Stimulated activated effector memory CD8-positive, alpha-beta T cell treated with anti-CD3 and anti-CD28 coated beads, Interleukin-12 subunit alpha, Interleukin-12 subunit beta, amount 100 ng/mL, for 72 hours (primary cell): ENCODE results near the gene PSORS1C1.
"Not testable (repeated sequence)": the region's sequence is repeated elsewhere in the genome, so short reads cannot be mapped to it uniquely, and the experiment has no call there.

Experiments used
- ATAC-seq: fragments of 150-1000 bp; cut with Tn5 transposase; 2 replicates; pipeline ENCODE4 v1.10.0; 2021
- DNase-seq, 2 donors: peaks; one replicate each; pipeline ENCODE4 v3.0.0; 2021 to 2022; ENCODE audit warnings: low spot score in 2 of 2
- H3K27ac Mint-ChIP-seq: one replicate; pipeline ENCODE4 v1.8.0; 2022; ENCODE audit warnings: mild to moderate bottlenecking, mixed read lengths
- H3K36me3 Mint-ChIP-seq: one replicate; pipeline ENCODE4 v1.8.0; 2022; ENCODE audit warnings: mild to moderate bottlenecking, mixed read lengths
- H3K4me1 Mint-ChIP-seq: one replicate; pipeline ENCODE4 v1.8.0; 2022; ENCODE audit warnings: mixed read lengths
- H3K4me3 Mint-ChIP-seq: one replicate; pipeline ENCODE4 v1.8.0; 2022; ENCODE audit warnings: mild to moderate bottlenecking, mixed read lengths
- H3K9me3 Mint-ChIP-seq: one replicate; pipeline ENCODE4 v1.8.0; 2022; ENCODE audit warnings: mixed read lengths

The PSORS1C1 gene, protein sequence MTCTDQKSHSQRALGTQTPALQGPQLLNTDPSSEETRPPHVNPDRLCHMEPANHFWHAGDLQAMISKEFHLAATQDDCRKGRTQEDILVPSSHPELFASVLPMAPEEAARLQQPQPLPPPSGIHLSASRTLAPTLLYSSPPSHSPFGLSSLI

DNA sequence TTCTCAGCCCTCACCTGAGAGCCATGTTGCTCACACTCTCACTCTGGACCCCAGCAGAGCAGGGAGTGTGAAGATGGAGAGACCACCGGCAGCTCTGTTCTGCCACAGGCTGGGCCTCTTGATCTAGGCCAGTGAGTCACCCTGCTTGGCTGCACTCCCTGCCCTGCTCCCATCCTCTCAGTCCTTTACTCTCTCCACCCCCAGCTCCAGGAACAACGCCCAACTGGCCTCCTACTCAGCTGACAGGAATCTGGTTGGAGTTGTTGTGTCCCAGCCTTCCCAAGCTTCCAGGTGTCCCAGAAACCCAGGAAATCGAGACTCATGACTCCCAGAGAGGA lies at the start of gene PSORS1C1:
PSORS1C1 (plus strand) TSS at position 260 of the 338 bp plus-strand sequence. CDS start 14,833 bp downstream, outside the sequence.
- Mint-ChIP-seq H3K27ac (peak within 1 kb of the TSS; percentile 26), H3K4me3 (no peak within 1 kb of the TSS), H3K9me3 (no peaks in the 10 kb centered on the region), H3K36me3 (no peaks in the 10 kb centered on the region), H3K4me1 (no peaks in the 10 kb centered on the region)
- ATAC-seq = no peak
- no peak for DNase-seq

DNA sequence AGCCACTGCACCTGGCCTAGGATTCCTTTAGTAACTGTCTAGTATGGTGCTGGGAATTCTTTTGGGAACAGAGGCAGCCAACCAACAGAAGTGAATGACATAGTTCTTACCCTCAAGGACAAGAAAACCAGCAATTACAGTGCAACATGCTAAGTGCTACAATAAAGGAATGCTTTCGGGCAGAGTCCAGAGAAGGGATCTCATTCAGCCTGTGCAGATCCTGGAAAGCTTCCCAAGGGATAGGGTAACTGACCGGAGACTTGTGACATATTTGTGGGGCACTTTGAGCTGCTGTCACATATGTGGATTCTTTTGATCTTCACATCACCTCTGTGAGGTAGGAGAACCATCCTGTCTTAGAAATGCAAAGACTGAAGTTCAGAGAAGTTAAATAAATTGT lies 49.0 kb upstream of the PSORS1C1 start:
- Mint-ChIP-seq H3K9me3 (no peaks in the 10 kb centered on the region), H3K4me3 (no peak overlapping the region), H3K27ac (no peak overlapping the region), H3K36me3 (no peaks in the 10 kb centered on the region), H3K4me1 (no peaks in the 10 kb centered on the region)
- ATAC-seq (no peak), DNase-seq (no peak)

DNA sequence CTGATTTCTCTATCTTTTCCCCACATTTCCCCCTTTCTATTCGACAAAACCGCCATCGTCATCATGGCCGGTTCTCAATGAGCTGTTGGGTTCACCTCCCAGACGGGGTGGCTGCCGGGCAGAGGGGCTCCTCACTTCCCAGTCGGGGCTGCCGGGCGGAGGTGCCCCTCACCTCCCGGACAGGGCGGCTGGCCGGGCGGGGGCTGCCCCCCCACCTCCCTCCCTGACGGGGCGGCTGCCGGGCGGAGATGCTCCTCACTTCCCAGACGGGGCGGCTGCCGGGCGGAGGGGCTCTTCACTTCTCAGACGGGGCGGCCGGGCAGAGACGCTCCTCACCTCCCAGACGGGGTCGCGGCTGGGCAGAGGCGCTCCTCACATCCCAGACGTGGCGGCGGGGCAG lies 47.6 kb upstream of the PSORS1C1 start:
- not testable (repeated sequence) for H3K4me3 Mint-ChIP-seq, H3K4me1 Mint-ChIP-seq, DNase-seq, H3K36me3 Mint-ChIP-seq, ATAC-seq, H3K27ac Mint-ChIP-seq, H3K9me3 Mint-ChIP-seq

DNA sequence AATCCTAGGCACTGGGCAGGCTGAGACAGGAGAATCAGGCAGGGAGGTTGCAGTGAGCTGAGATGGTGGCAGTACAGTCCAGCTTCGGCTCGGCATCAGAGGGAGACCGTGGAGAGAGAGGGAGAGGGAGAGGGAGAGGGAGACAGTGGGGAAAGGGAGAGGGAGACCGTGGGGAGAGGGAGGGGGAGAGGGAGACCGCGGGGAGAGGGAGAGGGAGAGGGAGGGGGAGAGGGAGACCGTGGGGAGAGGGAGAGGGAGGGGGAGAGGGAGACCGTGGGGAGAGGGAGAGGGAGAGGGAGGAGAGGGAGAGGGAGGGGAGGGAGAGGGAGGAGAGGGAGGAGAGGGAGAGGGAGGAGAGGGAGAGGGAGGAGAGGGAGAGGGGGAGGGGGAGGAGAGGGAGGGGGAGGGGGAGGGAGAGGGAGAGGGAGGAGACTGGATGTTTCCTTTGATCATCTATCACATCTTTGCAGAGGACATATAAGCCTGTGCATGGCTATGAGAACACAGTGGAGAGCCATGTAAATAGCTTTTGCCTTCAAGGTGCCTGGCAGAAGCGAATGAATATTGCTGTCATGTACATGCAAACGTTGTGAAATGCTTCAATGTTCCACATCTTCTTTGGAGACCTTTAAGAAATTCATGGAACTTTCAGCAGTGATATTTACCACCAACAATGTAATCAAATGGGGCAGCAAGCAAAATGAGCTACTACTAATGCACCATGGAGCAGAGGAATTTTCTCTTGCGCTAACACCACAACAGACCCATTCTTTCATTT lies 46.5 kb upstream of the PSORS1C1 start:
- ATAC-seq, H3K4me1 Mint-ChIP-seq, H3K4me3 Mint-ChIP-seq, H3K27ac Mint-ChIP-seq, H3K36me3 Mint-ChIP-seq, DNase-seq, H3K9me3 Mint-ChIP-seq: not testable (repeated sequence)

DNA sequence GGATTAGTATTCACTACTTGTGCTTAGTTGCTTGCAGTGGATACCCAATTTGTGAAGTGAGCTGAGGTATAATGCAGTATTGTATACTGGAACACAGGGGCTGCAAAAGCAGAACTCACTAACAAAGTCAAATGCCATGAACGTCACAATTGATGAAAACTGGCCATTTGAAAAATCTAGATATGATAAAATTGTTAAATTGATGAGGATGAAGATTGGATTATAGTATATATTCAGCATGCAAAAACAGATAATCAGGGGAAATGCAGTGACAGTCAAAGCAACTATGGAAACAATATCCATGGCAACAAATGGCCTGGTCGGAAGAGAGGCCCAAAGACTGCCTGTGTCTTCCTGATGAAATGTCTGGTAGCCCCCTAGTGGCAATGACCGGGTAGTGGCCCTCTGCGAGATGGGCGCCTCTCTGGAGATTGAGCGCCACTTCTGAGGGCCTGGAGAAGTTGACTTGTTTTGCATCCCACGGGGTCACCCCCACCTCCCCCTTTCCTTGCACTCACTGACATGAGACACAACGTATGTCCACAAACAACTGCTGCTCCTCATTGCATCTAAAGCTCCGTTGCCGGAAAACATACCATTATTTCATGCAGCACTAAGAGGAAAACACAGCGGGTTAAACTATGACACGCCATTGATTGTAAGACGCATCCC lies 45.8 kb upstream of the PSORS1C1 start:
- ATAC-seq (peak; percentile 93), DNase-seq (peak; percentile 63 to 87)
- Mint-ChIP-seq H3K4me3 (no peak overlapping the region), H3K36me3 (no peaks in the 10 kb centered on the region), H3K4me1 (no peaks in the 10 kb centered on the region), H3K9me3 (no peaks in the 10 kb centered on the region), H3K27ac (no peak overlapping the region)

DNA sequence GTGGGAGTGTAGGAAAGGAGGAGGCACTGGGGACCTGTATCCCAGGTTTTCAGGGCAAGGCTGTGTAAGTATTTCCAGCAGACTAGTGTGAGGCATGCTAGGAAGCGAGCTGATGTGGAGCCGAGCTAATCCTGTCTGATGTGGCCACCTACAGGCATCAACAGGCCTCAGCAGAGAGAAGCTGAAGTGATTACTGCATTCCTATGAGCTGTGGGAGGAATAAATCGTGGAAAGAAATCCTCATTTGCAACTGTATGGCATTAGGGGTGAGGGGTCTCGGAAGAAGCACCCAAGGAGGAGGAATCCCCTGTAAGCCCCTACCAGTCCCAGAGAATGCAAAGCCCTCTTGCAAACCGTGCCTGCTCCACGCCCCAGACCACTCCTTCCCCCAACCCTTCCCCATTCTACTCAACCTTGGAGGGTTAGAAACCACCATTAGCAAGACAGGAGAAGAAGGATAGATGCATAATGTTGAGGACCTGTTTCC lies 43.8 kb upstream of the PSORS1C1 start:
- H3K27ac Mint-ChIP-seq = no peak overlapping the region
- H3K9me3 Mint-ChIP-seq = no peaks in the 10 kb centered on the region
- ATAC-seq (no peak), DNase-seq (no peak)
- no peaks in the 10 kb centered on the region for H3K36me3 Mint-ChIP-seq
- no peak overlapping the region for H3K4me3 Mint-ChIP-seq
- no peaks in the 10 kb centered on the region for H3K4me1 Mint-ChIP-seq

DNA sequence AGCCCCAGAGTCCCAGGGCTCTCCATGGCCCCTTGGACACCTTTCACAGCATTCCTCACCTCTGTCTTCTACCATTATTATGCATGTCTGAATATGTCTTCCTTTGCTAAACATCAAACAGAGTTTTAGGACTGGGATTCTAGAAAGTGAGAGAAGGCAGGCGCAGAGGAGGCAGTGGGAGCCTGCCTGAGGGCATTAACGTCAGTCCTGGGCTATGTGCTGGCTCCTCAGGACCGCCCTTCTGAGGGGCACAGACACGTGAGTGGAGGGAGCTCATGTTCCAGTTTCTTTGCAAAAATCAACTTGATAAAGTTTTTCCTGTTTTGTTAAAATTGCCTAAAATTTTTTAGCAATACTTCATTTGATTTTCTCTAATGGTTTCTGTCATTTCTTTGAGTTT lies 40.2 kb upstream of the PSORS1C1 start:
- Mint-ChIP-seq H3K9me3 (no peaks in the 10 kb centered on the region), H3K4me1 (no peaks in the 10 kb centered on the region), H3K4me3 (no peak overlapping the region), H3K36me3 (no peaks in the 10 kb centered on the region), H3K27ac (peak overlapping the region; percentile 33)
- no peak for ATAC-seq
- no peak for DNase-seq

DNA sequence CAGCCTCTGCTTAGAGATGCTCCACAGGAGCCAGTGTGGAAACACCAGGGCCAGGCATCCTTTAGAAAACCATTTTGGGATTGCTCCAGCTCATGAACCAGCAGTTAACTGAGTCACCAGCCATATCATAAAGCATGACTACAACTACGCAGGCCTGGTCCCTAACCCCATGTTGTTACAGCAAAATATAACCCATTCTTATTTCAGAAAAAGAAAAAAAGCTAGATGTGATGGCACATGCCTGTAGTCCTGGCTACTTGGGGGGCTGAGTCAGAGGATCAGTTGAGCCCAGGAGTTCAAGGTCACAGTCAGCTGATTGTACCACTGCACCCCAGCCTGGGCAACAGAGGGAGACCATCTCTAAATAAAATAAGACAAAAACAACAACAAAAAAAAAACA lies 39.1 kb upstream of the PSORS1C1 start:
- Mint-ChIP-seq H3K4me3 (no peak overlapping the region), H3K9me3 (no peaks in the 10 kb centered on the region), H3K4me1 (peaks cover 7% of the 10 kb centered on the region), H3K27ac (no peak overlapping the region), H3K36me3 (no peaks in the 10 kb centered on the region)
- ATAC-seq (no peak), DNase-seq (no peak)

DNA sequence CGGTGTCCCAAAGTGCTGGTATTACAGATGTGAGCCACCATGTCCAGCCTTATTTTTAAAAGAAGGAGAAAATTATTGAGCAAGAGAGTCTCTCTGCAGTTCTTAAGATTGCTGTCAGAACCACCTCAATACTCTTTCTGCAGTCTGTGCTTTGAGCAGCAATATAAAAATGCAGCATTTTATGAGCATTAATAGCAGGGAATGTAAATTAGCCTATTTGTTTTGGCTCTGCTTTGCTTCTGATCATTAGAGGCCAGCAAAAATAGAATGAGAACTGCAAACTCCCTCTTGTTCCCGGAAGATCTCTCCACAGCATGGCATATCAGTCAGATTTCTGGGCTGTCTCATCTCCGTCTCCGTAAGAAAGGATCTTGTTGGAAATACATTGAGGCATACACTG lies 38.0 kb upstream of the PSORS1C1 start:
- Mint-ChIP-seq H3K4me3 (no peak overlapping the region), H3K27ac (no peak overlapping the region), H3K4me1 (peaks cover 7% of the 10 kb centered on the region), H3K9me3 (no peaks in the 10 kb centered on the region), H3K36me3 (no peaks in the 10 kb centered on the region)
- no peak for DNase-seq
- no peak for ATAC-seq

DNA sequence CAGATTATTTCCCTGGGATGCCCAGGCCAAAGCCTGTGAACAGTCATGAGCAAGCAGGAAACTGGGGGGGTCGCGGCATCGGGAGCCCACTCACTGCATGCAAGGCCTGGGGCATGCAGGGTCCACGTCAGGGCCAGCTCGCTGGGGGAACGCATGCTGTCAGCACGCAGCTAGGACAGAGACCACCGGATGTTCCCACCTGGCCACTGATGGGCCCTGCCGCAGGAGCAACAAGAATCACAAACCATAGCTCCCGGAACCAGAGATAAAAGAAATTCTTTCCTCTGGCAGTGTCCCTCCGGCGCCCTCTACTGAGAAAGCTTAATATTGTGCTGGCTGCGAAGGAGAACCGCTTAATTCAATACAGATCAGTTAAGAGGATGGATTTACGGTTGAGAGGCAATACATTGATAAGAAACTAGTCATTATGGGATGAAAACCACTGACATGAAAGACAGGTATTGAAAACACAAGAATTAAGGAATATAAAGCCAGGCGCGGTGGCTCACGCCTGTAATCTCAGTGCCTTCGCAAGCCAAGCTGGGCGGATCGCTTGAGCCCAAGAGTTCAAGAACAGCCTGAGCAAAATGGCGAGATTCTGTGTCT lies 34.8 kb upstream of the PSORS1C1 start:
- Mint-ChIP-seq H3K4me1 (peaks cover 7% of the 10 kb centered on the region), H3K36me3 (no peaks in the 10 kb centered on the region), H3K9me3 (no peaks in the 10 kb centered on the region), H3K27ac (no peak overlapping the region), H3K4me3 (peak overlapping the region; percentile 31)
- ATAC-seq = peak; percentile 75
- DNase-seq = peak; percentile 57 to 80

DNA sequence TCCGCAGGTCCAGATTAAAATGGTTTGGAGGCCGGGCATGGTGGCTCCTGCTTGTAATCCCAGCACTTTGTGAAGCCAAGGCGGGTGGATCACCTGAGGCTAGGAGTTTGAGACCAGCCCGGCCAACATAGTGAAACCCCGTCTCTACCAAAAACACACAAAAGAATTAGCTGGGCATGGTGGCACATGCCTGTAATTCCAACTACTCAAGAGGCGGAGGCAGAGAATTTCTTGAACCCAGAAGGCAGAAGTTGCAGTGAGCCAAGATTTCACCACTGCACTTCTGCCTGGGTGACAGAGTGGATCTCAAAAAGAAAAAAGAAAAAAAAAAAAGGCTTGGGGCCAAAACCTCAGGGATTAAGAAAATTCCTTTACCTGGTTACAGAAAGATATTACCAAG lies 32.7 kb upstream of the PSORS1C1 start:
- ATAC-seq (no peak), DNase-seq (no peak)
- Mint-ChIP-seq H3K4me1 (peaks cover 9% of the 10 kb centered on the region), H3K27ac (no peak overlapping the region), H3K9me3 (no peaks in the 10 kb centered on the region), H3K36me3 (no peaks in the 10 kb centered on the region), H3K4me3 (no peak overlapping the region)

DNA sequence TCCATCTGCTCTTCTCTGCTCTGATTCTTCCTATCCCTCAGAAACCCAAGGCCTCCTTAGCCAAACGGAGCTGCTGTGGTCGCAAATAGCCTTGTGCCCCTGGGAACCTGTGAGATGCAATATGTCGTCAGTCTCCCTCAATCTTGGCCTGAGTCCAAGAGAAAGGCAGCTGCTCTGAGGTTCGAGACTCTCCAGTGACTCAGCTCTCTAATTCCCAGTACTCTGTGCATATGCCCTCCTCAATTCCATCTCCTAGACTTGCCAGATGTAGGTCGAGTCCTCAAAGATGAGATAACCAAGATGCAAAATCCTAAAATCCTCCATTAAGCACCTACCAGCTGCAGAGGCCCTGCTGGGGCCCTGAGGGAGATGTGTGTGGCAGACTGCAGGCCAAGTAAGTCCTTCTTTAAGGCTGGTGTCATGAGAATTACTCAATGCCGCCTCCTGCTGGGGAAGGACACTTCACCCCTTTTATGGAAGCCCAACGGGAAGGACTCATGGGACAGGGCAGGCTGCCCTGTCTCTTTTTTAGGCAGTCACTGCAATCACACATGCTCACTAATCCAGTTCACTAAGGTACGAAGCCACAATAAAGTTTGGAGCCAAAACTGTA lies 30.8 kb upstream of the PSORS1C1 start:
- peak; percentile 57 for ATAC-seq
- H3K36me3 Mint-ChIP-seq = no peaks in the 10 kb centered on the region
- peak; percentile 20 to 63 for DNase-seq
- peaks cover 19% of the 10 kb centered on the region for H3K4me1 Mint-ChIP-seq
- H3K9me3 Mint-ChIP-seq = no peaks in the 10 kb centered on the region
- no peak overlapping the region for H3K4me3 Mint-ChIP-seq
- no peak overlapping the region for H3K27ac Mint-ChIP-seq

DNA sequence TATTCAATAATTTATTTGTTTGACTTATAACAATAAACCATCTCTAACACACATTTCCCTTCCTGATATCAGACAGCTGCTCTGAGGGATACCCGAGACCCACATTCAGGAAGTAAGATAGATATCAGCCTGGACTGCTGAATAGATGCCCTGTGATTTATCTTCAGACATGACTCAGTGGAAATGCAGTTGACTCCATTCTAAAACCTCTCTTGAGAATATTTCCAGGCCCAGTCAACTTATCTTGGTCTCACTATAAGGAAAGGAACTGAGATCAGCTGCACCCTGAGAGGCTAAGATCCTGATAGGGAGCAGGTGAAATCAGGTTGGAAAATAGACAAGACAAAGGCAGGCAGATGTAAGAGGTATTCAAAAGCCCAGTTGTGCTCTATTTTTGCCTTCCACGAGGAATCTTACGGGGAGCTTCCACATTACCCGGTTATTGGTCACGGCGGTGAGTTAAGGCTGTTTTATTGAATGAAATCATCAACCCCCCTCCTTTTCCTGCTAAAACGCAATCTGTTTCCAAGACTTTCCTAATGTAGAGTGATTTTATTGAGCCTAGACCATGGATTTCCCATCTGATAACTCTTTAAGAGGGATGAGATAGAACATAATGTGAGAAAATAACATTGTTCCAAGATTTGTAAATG lies 27.7 kb upstream of the PSORS1C1 start:
- no peak for DNase-seq

DNA sequence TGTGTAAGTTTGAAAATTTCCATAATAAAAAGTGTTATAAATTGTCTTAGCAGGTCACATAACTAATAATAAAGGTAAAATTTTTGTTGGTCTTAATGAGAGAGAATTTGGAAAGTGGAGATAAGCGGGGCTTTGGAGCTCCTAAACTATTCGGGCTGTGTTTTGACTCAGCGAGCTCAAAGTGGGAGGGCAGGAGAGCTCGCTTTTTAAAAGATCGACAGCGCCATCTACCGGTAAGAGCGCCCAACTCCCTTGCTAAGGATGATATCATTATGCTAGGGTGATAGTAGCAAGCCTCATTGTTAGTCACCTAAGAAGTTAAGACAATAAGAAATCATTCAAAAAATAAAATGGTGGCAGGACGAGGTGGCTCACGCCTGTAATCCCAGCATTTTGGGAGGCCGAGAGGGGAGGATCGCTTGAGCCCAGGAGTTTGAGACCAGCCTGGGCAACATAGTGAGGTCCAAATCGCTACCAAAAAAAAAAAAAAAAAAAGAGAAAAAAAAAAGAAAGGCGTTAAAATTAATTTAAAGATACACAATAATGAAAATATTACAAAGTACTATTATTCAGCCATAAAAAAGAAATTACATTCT lies 27.0 kb upstream of the PSORS1C1 start:
- Mint-ChIP-seq H3K4me3 (no peak overlapping the region), H3K27ac (peak overlapping the region; percentile 30), H3K36me3 (no peaks in the 10 kb centered on the region), H3K4me1 (peaks cover 13% of the 10 kb centered on the region), H3K9me3 (no peaks in the 10 kb centered on the region)
- peak; percentile 98 for ATAC-seq
- DNase-seq = peak; percentile 81 to 95

More for the DNA sequence above, 27.7 kb upstream of the PSORS1C1 start:
- peaks cover 13% of the 10 kb centered on the region for H3K4me1 Mint-ChIP-seq
- H3K36me3 Mint-ChIP-seq = no peaks in the 10 kb centered on the region
- no peak overlapping the region for H3K27ac Mint-ChIP-seq
- no peak for ATAC-seq
- H3K9me3 Mint-ChIP-seq = no peaks in the 10 kb centered on the region
- no peak overlapping the region for H3K4me3 Mint-ChIP-seq
